DOHH2 (cell line): Measurements from ENCODE around the gene MSH6.

Source experiments
- H3F3A ChIP-seq: fragments of 200-600 bp; sonication (generic), shearing (Covaris generic); 2 replicates; pipeline ENCODE4 v1.6.0; 2016; ENCODE audit warnings: antibody characterized with exemption, mild to moderate bottlenecking; ENCODE audit not compliant: control insufficient read depth, insufficient read depth
- H3K27ac ChIP-seq: fragments of 200-600 bp; sonication (generic); 2 replicates; pipeline ENCODE4 v1.5.1; 2014; ENCODE audit warnings: low read depth, mild to moderate bottlenecking, low read length, moderate library complexity
- H3K27me3 ChIP-seq: fragments of 200-600 bp; sonication (generic); 2 replicates; pipeline ENCODE4 v1.6.1; 2014; ENCODE audit warnings: mild to moderate bottlenecking, low read length, mixed read lengths; ENCODE audit not compliant: control insufficient read depth
- H3K36me3 ChIP-seq: fragments of 200-600 bp; sonication (generic); 2 replicates; pipeline ENCODE4 v1.6.1; 2014; ENCODE audit warnings: mild to moderate bottlenecking, low read length, moderate library complexity, mixed read lengths; ENCODE audit not compliant: control insufficient read depth
- H3K4me1 ChIP-seq: fragments of 200-600 bp; sonication (generic); 2 replicates; pipeline ENCODE4 v1.6.1; 2014; ENCODE audit warnings: mild to moderate bottlenecking, low read length, mixed read lengths; ENCODE audit not compliant: control insufficient read depth
- H3K4me2 ChIP-seq: fragments of 200-600 bp; sonication (generic); 2 replicates; pipeline ENCODE4 v1.6.0; 2014; ENCODE audit warnings: mild to moderate bottlenecking, low read length, moderate library complexity
- H3K4me3 ChIP-seq: fragments of 200-600 bp; sonication (generic); 2 replicates; pipeline ENCODE4 v1.5.1; 2014; ENCODE audit warnings: mild to moderate bottlenecking, low read length, mixed read lengths
- H3K79me2 ChIP-seq: fragments of 200-600 bp; sonication (generic); 2 replicates; pipeline ENCODE4 v1.6.1; 2014; ENCODE audit warnings: mild to moderate bottlenecking, low read length, mixed read lengths; ENCODE audit not compliant: control insufficient read depth
- H3K9me2 ChIP-seq: fragments of 200-600 bp; sonication (generic); replicated peaks from 2 replicates; pipeline ENCODE4 v1.6.1; 2014; ENCODE audit warnings: mild to moderate bottlenecking, low read length, mixed read lengths; ENCODE audit not compliant: control insufficient read depth
- H3K9me3 ChIP-seq: fragments of 200-600 bp; sonication (generic); 2 replicates; pipeline ENCODE4 v1.6.1; 2014; ENCODE audit warnings: antibody characterized with exemption, low read length, mixed read lengths; ENCODE audit not compliant: control insufficient read depth, insufficient read depth
- H4K20me1 ChIP-seq: fragments of 200-600 bp; sonication (generic); 2 replicates; pipeline ENCODE4 v1.6.0; 2014; ENCODE audit warnings: low read depth, mild to moderate bottlenecking, antibody characterized with exemption, low read length, moderate library complexity; ENCODE audit not compliant: control insufficient read depth, insufficient read depth
- EZH2phosphoT487 ChIP-seq: fragments of 200-600 bp; sonication (generic); IDR thresholded peaks from 2 replicates; pipeline ENCODE4 v1.6.1; 2017; ENCODE audit warnings: borderline replicate concordance, mild to moderate bottlenecking, antibody characterized with exemption, low read length, moderate library complexity, mixed read lengths
- TF ChIP-seq, protein P1 (sequence below): fragments of 200-600 bp; sonication (generic); IDR thresholded peaks from one replicate; pipeline ENCODE4 v1.5.1; 2014; ENCODE audit warnings: antibody characterized with exemption, mild to moderate bottlenecking, low read depth, low read length; ENCODE audit not compliant: poor library complexity, severe bottlenecking

Gene MSH6

DNA sequence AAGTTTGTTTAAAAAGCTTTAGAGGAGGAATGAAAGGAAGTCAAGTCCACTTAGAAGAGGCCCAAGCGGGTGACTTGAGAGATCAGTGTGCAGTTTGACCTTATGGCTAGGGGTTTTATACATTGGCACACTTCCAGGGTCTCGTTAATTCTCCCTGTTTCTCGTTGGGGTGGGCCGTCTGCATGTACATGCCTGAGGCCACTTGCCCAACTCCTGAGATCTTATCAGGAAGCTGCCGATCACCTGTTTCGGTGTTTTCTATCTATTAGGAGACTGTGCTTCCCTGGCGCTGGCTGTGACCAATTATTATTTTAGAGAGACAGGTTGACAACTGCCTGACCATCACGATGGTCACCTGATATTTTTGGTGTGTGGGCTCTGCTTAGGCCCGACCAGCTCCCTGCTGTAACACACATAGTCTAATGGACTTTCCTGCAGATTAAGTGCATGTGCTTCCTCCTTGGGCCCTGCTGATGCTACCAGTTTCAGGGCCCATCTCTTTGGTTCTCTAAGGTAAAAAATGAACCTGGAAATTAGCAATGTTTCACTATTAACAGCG, 31.0 kb upstream of the MSH6 start:
- TF ChIP-seq EZH2phosphoT487: no peak
- TF ChIP-seq, protein P1, sequence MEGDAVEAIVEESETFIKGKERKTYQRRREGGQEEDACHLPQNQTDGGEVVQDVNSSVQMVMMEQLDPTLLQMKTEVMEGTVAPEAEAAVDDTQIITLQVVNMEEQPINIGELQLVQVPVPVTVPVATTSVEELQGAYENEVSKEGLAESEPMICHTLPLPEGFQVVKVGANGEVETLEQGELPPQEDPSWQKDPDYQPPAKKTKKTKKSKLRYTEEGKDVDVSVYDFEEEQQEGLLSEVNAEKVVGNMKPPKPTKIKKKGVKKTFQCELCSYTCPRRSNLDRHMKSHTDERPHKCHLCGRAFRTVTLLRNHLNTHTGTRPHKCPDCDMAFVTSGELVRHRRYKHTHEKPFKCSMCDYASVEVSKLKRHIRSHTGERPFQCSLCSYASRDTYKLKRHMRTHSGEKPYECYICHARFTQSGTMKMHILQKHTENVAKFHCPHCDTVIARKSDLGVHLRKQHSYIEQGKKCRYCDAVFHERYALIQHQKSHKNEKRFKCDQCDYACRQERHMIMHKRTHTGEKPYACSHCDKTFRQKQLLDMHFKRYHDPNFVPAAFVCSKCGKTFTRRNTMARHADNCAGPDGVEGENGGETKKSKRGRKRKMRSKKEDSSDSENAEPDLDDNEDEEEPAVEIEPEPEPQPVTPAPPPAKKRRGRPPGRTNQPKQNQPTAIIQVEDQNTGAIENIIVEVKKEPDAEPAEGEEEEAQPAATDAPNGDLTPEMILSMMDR: no peak
- peak overlapping the region; percentile 54 for H3K4me2 ChIP-seq

DNA sequence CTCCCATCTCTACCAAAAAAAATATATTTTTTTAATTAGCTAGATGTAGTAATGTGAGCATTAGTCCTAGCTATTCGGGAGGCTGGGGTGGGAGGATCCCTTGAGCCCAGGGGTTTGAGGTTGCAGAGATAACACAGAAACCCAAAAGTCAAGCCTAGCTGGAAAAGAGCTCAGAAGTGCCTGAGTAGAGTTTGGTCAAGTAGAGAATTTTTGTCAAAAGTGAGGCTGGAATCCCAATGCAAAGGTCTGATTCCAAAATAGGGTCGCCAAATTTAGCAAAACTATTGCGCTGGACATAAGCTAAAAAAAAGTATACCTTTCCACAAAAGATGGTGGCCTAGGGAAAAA, 15.5 kb upstream of the MSH6 start:
- Histone ChIP-seq H3F3A (peaks cover 15% of the 10 kb centered on the region), H3K4me3 (peak overlapping the region; percentile 24; the same call in 1 of the 2 replicates), H3K9me2 (no peaks in the 10 kb centered on the region), H3K27ac (peak overlapping the region; percentile 43), H3K79me2 (peaks cover 34% of the 10 kb centered on the region), H3K36me3 (peaks cover 49% of the 10 kb centered on the region), H3K27me3 (no peaks in the 10 kb centered on the region), H4K20me1 (no peaks in the 10 kb centered on the region), H3K9me3 (no peaks in the 10 kb centered on the region), H3K4me2 (peak overlapping the region; percentile 54), H3K4me1 (peaks cover 77% of the 10 kb centered on the region)
- TF ChIP-seq EZH2phosphoT487: no peak
- TF ChIP-seq, protein P1: no peak

More for the DNA sequence above, 31.0 kb upstream of the MSH6 start:
- no peaks in the 10 kb centered on the region; the same call in 1 of the 2 replicates for H3K9me3 ChIP-seq
- no peaks in the 10 kb centered on the region for H3K27me3 ChIP-seq
- peaks cover 21% of the 10 kb centered on the region for H3F3A ChIP-seq
- no peaks in the 10 kb centered on the region for H4K20me1 ChIP-seq
- peak overlapping the region; percentile 10 for H3K4me3 ChIP-seq
- peaks cover 57% of the 10 kb centered on the region for H3K36me3 ChIP-seq
- H3K4me1 ChIP-seq: peaks cover 72% of the 10 kb centered on the region
- H3K79me2 ChIP-seq: peaks cover 74% of the 10 kb centered on the region
- peak overlapping the region; percentile 73 for H3K27ac ChIP-seq
- H3K9me2 ChIP-seq: no peaks in the 10 kb centered on the region

DNA sequence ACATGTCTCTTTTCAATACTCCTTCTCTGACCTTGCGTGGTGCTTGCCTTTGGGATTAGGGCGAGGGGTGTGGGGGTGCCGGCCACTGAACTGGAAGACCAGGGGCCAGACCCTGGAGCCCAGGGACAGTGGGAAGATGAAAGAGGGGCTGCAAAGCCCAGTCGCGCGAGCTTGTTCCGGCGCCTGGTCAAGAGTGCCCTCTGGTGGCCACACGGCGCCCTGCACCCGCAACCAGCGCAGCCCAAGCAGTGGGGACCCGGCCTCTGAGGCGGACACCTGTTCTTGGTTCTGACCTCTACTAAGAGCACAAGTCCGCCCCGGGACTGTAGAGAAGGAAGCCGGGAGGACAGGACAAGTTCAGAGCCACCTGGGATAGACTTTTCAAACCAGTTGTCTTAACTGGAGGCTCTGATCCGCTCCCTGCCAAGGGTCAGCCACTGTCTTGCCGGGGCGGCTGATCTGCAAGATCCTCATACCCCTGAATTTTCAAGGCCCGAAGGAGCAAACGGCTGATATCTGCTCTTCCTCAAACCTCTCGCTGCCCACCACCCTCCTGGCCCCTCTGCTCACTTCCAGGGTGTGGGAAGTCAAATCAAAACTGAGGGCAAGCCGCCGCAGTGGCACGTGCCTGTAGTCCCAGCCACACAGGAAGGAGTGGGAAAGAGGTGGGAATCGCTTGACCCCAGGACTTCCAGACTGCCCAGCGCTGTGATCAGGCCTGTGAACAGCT, 14.9 kb upstream of the MSH6 start:
- H3K27me3 ChIP-seq: no peaks in the 10 kb centered on the region
- peaks cover 71% of the 10 kb centered on the region for H3K4me1 ChIP-seq
- no peaks in the 10 kb centered on the region for H4K20me1 ChIP-seq
- no peaks in the 10 kb centered on the region for H3K9me2 ChIP-seq
- peak overlapping the region; percentile 43 for H3K27ac ChIP-seq
- TF ChIP-seq, protein P1: peak; percentile 99
- no peak for TF ChIP-seq EZH2phosphoT487
- H3F3A ChIP-seq: peaks cover 14% of the 10 kb centered on the region; the same call in 1 of the 2 replicates
- H3K79me2 ChIP-seq: peaks cover 34% of the 10 kb centered on the region
- peaks cover 43% of the 10 kb centered on the region for H3K36me3 ChIP-seq
- no peaks in the 10 kb centered on the region for H3K9me3 ChIP-seq
- H3K4me3 ChIP-seq: peak overlapping the region; percentile 24; the same call in 1 of the 2 replicates
- peak overlapping the region; percentile 54 for H3K4me2 ChIP-seq
